GM18499 (cell line): ENCODE data around the gene GSTA3.
"Not testable (repeated sequence)": the region's sequence is repeated elsewhere in the genome, so short reads cannot be mapped to it uniquely, and the experiment has no call there.

Experiments
- ATAC-seq: cut with Tn5 transposase; IDR thresholded peaks from one replicate; pipeline ENCODE4 v1.9.1; 2021; ENCODE audit warnings: moderate number of reproducible peaks; ENCODE audit not compliant: insufficient read depth, unreplicated experiment

Gene GSTA3

DNA sequence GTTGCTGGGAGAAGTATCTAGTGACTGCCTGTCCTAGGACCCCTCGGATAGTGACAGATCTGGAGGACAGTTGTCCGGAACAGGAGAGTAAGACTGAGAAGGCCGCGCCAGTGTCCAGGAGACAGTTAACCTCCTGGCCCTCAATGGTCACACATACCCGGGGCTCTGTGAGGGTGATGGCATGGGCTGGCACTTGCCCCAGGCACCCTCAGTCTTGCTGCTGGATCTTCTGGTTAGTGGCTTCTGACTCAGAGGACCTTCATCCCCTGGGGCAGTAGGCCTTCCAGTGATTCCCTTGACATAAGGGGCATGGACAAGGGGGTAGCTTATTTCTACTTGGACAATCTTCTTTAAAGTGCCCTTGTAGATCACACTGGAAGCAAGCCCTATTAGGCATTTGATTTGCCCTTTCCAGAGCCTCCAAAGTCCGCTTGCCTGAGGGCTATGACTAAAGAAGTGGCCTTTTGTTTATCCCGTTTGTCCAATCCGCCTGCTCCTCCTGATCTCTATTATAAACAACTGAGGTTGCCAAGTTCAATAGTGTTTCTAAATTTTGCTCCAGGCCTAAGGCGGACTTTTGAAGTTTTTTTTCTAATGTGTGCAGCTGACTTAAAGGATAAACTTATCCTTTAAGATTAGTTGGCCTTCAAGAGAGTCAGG lies 8.7 kb upstream of the GSTA3 start:
- ATAC-seq = not testable (repeated sequence)

DNA sequence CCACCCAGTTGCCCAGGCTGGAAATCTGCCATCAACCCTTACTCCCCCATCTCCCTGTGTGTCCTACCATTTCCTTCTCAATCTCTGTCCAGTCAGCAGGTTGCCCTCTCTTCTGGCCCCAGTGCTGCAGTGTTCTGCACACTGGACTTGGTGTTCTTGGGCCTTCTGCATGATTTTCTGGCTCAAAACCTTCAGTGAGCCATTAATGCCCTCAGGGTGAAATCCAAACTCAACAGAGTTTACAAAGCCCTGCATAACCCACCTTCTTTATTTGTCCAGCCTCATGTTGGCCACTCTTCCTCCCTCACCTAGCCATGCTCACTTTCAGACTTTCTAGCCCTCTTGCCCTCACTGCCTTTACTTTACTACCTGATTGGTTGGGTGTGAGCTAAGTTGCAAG lies 5.0 kb upstream of the GSTA3 start:
- no peak for ATAC-seq

DNA sequence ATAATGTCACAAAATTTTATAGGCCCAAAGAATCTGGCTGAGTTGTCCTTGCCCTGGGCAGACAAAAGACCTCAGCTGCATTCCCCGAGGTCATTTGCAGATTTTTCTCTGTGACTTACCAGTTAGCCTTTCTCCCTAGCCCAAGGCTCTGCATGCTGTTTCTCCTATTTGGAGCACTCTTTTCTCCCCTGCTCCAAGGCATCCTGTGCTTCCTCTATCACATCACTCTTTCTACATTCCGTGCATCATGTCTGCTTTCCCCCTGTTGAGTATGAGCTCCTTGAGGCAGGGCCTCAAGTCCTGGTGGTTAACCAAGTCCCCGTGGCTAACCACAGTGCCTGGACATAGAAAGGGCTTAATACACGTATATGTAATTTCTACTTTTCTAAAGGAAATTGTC lies 593 bp upstream of the GSTA3 start:
- no peak for ATAC-seq

GRCh38 chr6:52909131-52909530 lies 367 bp downstream of the GSTA3 start:
- no peak for ATAC-seq

- no peak for ATAC-seq
Measured at GRCh38 chr6:52908526-52908925, 972 bp downstream of the GSTA3 start.

DNA sequence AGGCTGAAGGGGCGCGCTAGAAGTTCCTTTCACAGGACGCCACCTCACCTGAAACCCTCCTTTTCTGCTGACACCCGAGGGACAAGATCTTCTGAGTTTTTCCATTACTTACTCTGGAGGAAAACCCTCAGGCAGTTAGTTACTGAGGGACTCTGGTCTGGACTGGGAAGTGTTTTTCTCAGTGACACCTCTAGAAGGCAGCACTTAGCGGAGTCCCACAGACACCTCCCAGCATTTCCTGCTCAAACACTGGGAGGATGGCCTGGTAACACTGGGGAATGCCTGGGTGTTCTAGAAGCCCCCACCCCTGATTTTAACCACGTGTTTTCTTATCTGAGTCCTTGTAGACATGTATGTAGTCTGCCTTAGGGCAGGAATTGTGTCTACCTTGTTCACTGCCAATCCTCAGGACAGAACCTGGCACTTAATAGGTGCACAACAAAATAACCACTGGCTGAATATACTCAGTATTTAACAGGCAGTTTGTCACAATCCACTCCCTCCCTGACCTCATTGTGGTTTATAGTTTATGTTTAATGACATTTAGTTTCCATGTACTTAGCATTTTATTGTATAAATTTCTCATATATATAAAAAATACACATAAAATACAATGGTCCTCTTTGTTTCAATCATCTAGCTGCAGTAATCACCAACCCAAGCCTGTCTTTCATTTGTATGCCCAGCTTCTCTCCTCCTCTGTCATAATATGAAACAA lies 4.8 kb downstream of the GSTA3 start:
- ATAC-seq = no peak

DNA sequence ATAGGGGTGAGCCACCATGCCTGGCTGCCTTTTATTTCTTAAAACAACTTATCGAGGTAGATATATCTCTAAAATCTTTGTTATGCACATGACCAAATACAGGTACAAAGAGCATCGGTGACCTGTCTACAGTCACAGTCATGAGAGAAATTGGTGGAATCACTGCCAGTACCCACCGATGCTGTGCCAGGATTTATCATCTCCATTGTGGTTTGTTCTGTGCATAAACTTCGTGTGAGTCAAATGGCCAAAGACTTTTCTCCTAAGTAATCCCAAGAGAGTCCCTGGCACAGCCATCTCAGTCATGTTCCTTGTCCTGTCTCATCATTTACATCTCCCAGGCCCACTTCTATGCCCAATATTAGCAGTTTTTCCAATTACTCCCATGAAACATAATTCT lies 9.0 kb downstream of the GSTA3 start:
- ATAC-seq = no peak

- not testable (repeated sequence) for ATAC-seq
Measured at GRCh38 chr6:52895790-52896189, 13.7 kb downstream of the GSTA3 start.

GRCh38 chr6:52894285-52894684 lies 15.2 kb downstream of the GSTA3 start:
- ATAC-seq = no peak

DNA sequence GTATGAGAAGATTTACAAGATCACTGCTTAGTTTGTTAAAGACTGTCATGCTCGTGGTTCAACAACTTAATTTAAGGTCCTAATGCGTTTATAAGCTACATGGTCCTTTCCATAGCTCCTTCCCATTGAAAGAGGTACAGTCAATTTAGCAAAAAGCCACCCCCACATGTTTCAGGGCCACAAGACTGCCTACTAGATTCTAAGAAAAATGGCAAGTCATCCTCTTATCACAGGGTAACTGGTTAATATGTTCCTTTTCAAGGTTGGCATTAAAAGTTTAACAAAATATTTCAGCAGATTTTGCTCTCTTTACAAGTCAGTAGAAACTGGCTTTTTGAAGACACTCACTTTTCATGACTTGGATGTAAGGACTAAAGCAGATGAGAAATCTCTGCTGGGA lies 15.7 kb downstream of the GSTA3 start:
- ATAC-seq = no peak

DNA sequence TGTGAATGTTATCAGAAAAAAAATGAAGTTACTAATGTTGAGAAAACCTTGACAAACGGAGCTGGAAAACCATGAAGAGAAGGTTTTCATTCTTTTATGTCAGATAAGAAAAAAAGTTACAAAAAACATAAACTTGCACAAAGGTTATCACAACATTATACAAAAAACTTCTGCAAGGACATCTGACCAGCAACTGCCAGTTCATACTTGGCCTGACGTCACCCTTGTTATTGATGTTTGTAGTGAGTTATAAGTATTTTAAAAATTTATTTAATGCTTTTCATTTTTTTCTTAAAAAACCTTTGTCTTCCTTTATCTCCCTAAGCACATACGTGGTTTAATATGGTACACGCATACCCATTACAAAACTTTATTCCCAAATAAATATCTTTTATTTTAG lies 16.3 kb downstream of the GSTA3 start:
- no peak for ATAC-seq

GRCh38 chr6:52890018-52890417 lies 19.5 kb downstream of the GSTA3 start:
- no peak for ATAC-seq

- ATAC-seq = no peak
Measured at GRCh38 chr6:52887910-52888524, 21.5 kb downstream of the GSTA3 start.

- peak; percentile 99 for ATAC-seq
Measured at GRCh38 chr6:52881996-52882841, 27.3 kb downstream of the GSTA3 start.

GRCh38 chr6:52881662-52881995 lies 27.9 kb downstream of the GSTA3 start:
- no peak for ATAC-seq

GRCh38 chr6:52877786-52878185 lies 31.7 kb downstream of the GSTA3 start:
- no peak for ATAC-seq

DNA sequence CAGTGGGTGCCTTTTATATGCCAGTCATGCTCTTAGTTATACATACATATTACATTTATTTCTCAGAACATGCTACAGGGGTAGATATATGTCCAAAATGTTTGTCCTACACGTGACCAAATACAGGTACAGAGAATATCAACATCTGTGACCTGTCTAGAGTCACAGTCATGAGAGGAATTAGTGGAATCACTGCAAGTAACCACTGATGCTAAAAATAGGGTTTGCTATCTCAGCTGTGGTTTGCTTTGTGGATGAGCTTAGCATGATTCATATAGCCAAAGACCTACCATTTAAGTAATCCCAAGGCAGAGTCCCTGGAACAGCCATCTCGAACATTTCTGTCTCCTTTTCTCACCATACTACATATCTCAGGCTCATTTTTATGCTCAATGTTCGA lies 32.3 kb downstream of the GSTA3 start:
- ATAC-seq = peak; percentile 73

GRCh38 chr6:52876056-52876787 lies 33.3 kb downstream of the GSTA3 start:
- ATAC-seq = no peak

DNA sequence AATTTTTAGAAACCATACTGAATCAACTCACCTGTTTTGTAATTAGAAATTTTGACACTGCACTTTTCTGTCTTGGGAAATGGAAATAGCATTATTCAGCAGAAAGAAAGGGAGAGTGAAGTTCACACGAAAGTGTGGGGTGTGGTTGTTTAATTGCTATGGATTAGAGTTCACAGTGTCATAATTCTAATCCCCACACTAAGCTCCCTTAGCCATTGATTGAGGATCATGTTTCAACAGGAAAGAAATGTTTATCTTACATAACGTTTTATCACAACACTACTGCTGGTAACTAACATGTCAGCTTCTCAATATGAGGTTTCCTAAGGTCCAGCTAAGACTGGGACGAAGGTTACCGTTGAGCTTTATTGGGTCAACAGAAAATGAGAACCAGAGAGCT lies 37.5 kb downstream of the GSTA3 start:
- no peak for ATAC-seq

DNA sequence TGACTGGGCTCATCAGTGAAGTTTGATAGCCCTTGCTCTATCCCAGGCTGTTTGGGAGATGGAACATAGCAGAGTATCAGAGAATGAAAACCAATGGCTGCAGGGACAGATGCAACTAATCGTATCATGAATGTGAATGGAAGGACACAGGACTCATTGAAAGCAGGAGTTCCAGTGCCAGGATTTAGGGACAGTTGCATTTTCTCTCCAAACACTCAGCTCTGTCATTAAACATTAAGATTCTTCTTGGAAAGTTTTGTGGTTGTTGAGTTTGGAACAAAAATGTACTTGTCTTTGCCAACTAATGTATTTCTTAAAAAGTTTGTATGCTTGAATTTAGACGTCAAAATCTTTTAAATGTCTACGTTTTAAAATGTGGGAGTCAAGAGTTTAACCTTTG lies 37.9 kb downstream of the GSTA3 start:
- no peak for ATAC-seq
